Panc1 (cell line): Measurements from ENCODE around the gene MEI4.

Experiments used
- POLR2AphosphoS5 ChIP-seq: IDR thresholded peaks from 2 replicates; pipeline ENCODE4 v1.6.1; 2012; ENCODE audit warnings: mild to moderate bottlenecking, low read depth, low read length, moderate library complexity
- REST ChIP-seq, 2 experiments: IDR thresholded peaks; 2 replicates each; pipeline ENCODE4 v1.6.1; 2011 to 2012; ENCODE audit warnings: low read depth in 2 of 2, control low read depth in 1 of 2, low read length in 1 of 2, mild to moderate bottlenecking in 1 of 2, moderate library complexity in 1 of 2; ENCODE audit not compliant: insufficient read depth in 1 of 2
- TCF7L2 ChIP-seq: IDR thresholded peaks from 2 replicates; pipeline ENCODE4 v1.6.1; 2011; ENCODE audit warnings: mild to moderate bottlenecking, low read depth, low read length, inconsistent platforms
- TF ChIP-seq, protein P1 (sequence below): fragments of 450-650 bp; IDR thresholded peaks from 2 replicates; pipeline ENCODE4 v1.5.1; 2017; ENCODE audit warnings: mild to moderate bottlenecking

- TF ChIP-seq, protein P1, sequence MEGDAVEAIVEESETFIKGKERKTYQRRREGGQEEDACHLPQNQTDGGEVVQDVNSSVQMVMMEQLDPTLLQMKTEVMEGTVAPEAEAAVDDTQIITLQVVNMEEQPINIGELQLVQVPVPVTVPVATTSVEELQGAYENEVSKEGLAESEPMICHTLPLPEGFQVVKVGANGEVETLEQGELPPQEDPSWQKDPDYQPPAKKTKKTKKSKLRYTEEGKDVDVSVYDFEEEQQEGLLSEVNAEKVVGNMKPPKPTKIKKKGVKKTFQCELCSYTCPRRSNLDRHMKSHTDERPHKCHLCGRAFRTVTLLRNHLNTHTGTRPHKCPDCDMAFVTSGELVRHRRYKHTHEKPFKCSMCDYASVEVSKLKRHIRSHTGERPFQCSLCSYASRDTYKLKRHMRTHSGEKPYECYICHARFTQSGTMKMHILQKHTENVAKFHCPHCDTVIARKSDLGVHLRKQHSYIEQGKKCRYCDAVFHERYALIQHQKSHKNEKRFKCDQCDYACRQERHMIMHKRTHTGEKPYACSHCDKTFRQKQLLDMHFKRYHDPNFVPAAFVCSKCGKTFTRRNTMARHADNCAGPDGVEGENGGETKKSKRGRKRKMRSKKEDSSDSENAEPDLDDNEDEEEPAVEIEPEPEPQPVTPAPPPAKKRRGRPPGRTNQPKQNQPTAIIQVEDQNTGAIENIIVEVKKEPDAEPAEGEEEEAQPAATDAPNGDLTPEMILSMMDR, result peak; percentile 87
- no peak for TF ChIP-seq POLR2AphosphoS5
- no peak for TF ChIP-seq REST (IDR thresholded peaks at IDR 0.05; ENCODE audit: insufficient read depth in 1 of 2, low read depth in 2 of 2, low read length in 1 of 2)
- TF ChIP-seq TCF7L2, result no peak
These were observed 2.7 kb upstream of the MEI4 start for GRCh38 chr6:77650098-77650663.
